Stimulated activated CD4-positive, alpha-beta T cell treated with anti-CD3 and anti-CD28 coated beads, Interleukin-4, amount 100 ng/mL, for 4 hours (primary cell): ENCODE results near the gene GSTCD.
"Not testable (repeated sequence)": the region's sequence is repeated elsewhere in the genome, so short reads cannot be mapped to it uniquely, and the experiment has no call there.

Source experiments
- DNase-seq, 2 experiments: peaks; one replicate each; pipeline ENCODE4 v3.0.0-alpha.2; 2020

GSTCD gene

GRCh38 chr4:105815701-105816100 is 107.1 kb downstream of the GSTCD start:
- no peak for DNase-seq

DNA sequence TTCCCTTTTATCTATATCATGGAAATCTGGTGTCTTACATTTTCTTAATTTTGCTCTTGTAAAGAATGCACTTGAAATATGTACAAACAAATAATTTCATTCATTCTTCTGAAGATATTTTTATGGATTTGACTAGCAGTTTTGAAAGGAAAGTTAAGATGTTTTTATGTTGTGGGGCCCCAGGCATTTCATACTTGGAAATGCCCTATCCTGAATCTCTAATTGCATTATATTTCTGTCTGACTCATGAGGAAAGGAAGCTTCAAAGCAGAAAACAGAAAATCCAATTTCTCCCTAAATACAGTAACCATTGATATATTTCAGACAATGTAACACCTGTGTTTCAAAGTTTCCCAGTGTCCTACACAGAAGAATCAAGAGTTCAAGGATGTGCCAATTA is 113.5 kb downstream of the GSTCD start:
- no peak for DNase-seq

- DNase-seq, result no peak
Observed at GRCh38 chr4:105828074-105828473, 119.5 kb downstream of the GSTCD start.

GRCh38 chr4:105831189-105831588 is 122.6 kb downstream of the GSTCD start:
- DNase-seq, result no peak

DNA sequence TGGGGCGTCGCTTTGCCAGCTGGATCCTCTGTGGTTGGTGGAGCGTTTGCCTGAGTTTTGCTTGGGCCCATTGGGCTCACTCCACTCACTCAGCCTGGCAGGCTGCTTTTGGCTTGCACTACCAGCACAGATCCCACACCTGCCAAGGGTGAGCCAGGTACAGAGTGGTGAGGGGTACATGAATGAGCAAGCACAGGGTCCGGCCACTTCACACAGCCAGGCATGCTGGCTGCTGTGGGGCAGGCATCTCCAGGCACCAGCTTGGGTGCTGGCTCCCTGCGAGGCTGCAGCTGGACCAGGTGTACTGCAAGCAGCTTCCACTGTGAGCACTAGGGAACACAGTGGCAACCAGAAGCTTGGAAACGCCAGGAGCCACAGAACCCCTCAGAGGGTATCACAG is 126.6 kb downstream of the GSTCD start:
- no peak for DNase-seq

DNA sequence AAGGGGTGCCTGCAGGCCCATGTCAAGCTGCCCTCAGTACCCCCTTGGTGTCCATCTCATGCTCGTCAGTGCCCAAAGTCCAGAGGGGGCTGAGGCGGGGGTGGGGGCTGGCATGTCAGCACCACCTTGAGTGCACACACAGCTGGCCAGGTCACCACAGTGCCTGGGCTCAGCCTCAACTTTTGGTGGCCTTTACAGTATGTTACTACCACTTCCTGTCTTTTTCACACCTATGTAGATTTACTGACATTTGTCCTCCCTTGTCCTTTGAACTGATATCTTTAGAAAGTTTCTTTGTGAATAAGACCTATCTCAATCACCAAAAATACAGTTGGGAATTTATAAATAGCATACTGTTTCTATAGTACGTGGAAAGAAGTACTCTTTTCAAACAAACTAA is 128.0 kb downstream of the GSTCD start:
- DNase-seq, result no peak

- DNase-seq, result no peak
Observed at GRCh38 chr4:105837037-105837436, 128.5 kb downstream of the GSTCD start.

- DNase-seq, result no peak
Observed at GRCh38 chr4:105838082-105838481, 129.5 kb downstream of the GSTCD start.

GRCh38 chr4:105840426-105841174 is 132.0 kb downstream of the GSTCD start:
- no peak for DNase-seq

DNA sequence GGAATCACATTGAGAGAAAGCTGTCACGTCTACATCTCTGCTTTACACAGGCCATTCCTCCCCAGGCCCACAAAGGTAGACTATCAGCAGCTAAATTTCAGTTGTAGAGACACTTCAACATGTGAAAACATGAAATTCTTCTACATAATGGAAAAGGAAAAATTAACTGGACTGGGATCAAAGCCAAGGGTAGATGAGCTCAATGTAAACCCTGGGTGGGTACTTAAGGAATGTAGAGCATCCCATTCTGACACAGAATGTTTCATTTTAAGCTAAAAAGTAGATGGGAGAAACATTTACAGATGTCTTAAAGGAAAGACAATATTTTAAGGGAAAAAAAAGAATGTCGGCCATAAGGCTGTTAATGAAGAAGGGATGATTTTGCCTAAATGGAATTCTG is 135.4 kb downstream of the GSTCD start:
- DNase-seq, result no peak

DNA sequence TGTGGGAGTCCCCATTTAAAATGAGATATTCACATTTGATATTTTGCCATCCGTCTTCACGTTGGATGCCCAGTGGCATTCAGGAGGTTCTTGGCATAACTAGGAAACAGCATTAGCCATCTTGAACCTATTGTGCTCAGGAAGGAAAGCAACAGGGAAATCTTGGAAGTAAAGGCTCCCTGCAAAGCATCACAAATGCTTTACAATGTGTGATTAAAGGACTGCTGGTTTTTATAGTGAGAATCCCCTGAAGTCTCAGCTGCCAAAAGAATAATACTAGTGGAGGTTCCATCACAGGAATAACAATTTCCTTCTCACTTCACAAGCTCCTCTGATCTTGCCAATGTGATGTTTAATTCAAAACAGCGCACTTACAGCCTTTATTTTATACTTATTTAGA is 137.0 kb downstream of the GSTCD start:
- DNase-seq, result no peak

- DNase-seq, result not testable (repeated sequence)
Observed at GRCh38 chr4:105848359-105848758, 139.8 kb downstream of the GSTCD start.

GRCh38 chr4:105851196-105851595 is 142.6 kb downstream of the GSTCD start:
- DNase-seq, result no peak

DNA sequence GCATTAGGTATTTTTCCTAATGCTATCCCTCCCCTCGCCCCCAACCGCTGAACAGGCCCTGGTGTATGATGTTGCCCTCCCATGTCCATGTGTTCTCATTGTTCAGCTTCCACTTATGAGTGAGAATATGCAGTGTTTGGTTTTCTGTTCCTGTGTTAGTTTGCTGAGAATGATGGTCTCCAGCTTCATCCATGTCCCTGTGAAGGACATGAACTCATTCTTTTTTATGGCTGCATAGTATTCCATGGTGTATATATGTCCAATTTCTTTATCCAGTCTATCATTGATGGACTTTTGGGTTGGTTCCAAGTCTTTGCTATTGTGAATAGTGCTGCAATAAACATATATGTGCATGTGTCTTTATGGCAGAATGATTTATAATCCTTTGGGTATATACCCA is 143.6 kb downstream of the GSTCD start:
- not testable (repeated sequence) for DNase-seq

DNA sequence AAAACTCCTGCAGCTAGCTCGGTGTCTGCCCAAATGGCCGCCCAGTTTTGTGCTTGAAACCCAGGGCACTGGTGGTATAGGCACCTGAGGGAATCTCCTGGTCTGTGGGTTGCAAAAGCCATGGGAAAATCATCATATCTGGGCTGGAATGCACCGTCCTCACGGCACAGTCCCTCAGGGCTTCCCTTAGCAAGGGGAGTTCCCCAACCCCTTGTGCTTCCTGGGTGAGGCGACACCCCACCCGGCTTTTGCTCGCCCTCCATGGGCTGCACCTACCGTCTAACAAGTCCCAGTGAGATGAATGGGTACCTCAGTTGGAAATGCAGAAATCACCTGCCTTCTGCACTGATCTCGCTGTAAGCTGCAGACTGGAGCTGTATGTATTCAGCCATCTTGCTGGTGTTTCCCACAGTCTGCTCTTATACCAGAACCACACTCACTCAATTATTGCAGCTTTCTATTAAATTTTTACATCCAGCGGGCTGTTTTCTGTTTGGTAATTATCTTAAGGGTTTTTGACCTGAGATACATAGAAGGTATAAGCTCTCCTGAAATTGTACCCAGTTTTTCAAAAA is 150.0 kb downstream of the GSTCD start:
- no peak for DNase-seq

- DNase-seq, result no peak
Observed at GRCh38 chr4:105859233-105859632, 150.6 kb downstream of the GSTCD start.

GRCh38 chr4:105870963-105871362 is 162.4 kb downstream of the GSTCD start:
- no peak for DNase-seq

DNA sequence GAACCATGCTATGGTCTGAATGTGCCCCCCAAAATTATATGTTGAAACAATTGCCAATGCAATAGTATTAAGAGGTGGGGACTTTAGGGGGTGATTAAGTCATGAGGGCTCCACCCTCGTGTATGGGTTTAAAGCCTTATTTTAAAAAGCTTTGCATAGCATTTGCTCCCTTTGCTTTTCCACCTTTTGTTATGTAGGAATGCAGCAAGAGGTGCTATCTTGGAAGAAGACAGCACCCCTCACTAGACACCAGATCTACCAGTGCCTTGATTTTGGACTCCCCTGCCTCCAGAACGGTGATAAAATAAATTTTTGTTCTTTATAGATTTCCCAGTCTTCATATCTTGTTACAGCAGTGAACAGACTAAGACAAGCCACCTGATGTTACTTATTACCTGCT is 163.4 kb downstream of the GSTCD start:
- no peak for DNase-seq

DNA sequence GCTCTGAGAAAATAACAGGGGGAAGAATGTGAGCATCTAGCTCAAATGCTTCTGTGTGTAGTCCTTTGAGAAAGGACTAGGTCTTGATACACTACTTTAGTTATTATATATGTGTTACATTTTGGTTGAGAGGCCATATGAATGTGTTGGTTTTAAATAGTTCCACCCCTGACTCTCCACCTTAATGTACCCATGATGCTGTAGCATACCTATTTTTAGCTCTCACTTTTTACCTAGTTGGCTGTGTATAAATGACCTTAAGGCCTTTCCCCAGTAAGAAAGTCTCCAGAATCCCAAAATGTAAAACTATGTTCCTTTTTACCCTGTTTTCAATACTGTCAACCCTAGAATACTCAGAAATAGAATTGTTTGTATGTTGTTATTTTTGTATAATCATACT is 166.6 kb downstream of the GSTCD start:
- DNase-seq, result no peak

DNA sequence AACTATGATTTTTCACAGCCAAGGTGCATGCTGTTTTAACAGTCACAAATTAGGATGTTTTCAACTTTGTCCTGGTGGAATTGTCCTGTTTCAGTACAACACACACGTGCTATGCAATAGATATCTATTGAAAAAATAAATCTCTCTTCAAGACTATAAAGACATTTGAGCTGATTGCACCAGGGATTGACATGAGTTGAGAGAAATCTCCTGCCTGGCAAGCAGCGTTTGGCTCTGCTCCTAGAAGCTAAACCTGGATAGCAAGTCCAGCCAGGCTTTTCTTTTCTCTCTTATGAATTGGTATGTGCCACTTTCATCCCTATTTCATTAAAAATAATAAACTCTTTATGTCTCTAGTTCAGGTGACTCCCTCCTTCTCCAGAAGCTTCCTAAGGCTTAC is 170.1 kb downstream of the GSTCD start:
- no peak for DNase-seq

GRCh38 chr4:105887508-105887907 is 178.9 kb downstream of the GSTCD start:
- no peak for DNase-seq

- DNase-seq, result no peak
Observed at GRCh38 chr4:105894660-105895582, 186.3 kb downstream of the GSTCD start, which contains the start of gene NPNT. TSS of gene NPNT (plus strand) at chr4:105895471. CDS start at chr4:105895653, 182 bp downstream.

- no peak for DNase-seq
Observed at GRCh38 chr4:105895583-105896460, 187.2 kb downstream of the GSTCD start.
